Endothelial cell (in vitro differentiated cells): ENCODE results near the gene CCDC3. TPM values are rescaled to one million over a fixed set of nuclear protein-coding genes. Genes with fewer than 3 reads are reported as not detected.

Experiments used
- DNase-seq: peaks from one replicate; pipeline ENCODE4 v3.0.0; 2021; ENCODE audit warnings: low spot score
- H3K27ac Mint-ChIP-seq: one replicate; pipeline ENCODE4 v1.8.0; 2021; ENCODE audit warnings: mixed read lengths, inconsistent platforms; ENCODE audit not compliant: unreplicated experiment
- H3K27me3 Mint-ChIP-seq: one replicate; pipeline ENCODE4 v1.8.0; 2021; ENCODE audit warnings: mild to moderate bottlenecking, moderate library complexity, mixed read lengths, inconsistent platforms; ENCODE audit not compliant: unreplicated experiment
- H3K36me3 Mint-ChIP-seq: one replicate; pipeline ENCODE4 v1.8.0; 2021; ENCODE audit warnings: mild to moderate bottlenecking, low read depth, mixed read lengths, inconsistent platforms; ENCODE audit not compliant: unreplicated experiment
- H3K4me1 Mint-ChIP-seq: one replicate; pipeline ENCODE4 v1.8.0; 2021; ENCODE audit warnings: mild to moderate bottlenecking, mixed read lengths, inconsistent platforms; ENCODE audit not compliant: unreplicated experiment
- H3K4me3 Mint-ChIP-seq: one replicate; pipeline ENCODE4 v1.8.0; 2021; ENCODE audit warnings: mild to moderate bottlenecking, mixed read lengths, inconsistent platforms; ENCODE audit not compliant: unreplicated experiment
- H3K9me3 Mint-ChIP-seq: one replicate; pipeline ENCODE4 v1.8.0; 2021; ENCODE audit warnings: mixed read lengths, inconsistent platforms; ENCODE audit not compliant: unreplicated experiment
- CTCF ChIP-seq: fragments of 200-600 bp; sonication (generic); IDR thresholded peaks from one replicate; pipeline ENCODE4 v1.5.0; 2021; ENCODE audit warnings: antibody characterized with exemption; ENCODE audit not compliant: unreplicated experiment
- total RNA-seq: library from RNA; stranded (reverse); fragmentation: NEBNext Ultra II Directional; extraction: Animal tissue kit (Norgen Biotek cat#: 25700); gene quantifications from one replicate; pipeline ENCODE4 v1.2.1, GENCODE V29; 2021; ENCODE audit not compliant: unreplicated experiment

The CCDC3 gene
- total RNA-seq, 1 donor from 2014 or later: 26.1 TPM

GRCh38 chr10:12898271-12898670, 103.2 kb downstream of the CCDC3 start:
- Mint-ChIP-seq H3K36me3 (peaks cover 8% of the 10 kb centered on the region), H3K4me3 (no peak overlapping the region), H3K27ac (no peak overlapping the region), H3K9me3 (peaks cover 3% of the 10 kb centered on the region), H3K4me1 (no peaks in the 10 kb centered on the region), H3K27me3 (peaks cover 1% of the 10 kb centered on the region)
- TF ChIP-seq CTCF: no peak
- DNase-seq: no peak

- Mint-ChIP-seq H3K4me3 (no peak overlapping the region), H3K36me3 (peaks cover 8% of the 10 kb centered on the region), H3K27ac (no peak overlapping the region), H3K4me1 (no peaks in the 10 kb centered on the region), H3K9me3 (peaks cover 3% of the 10 kb centered on the region), H3K27me3 (no peaks in the 10 kb centered on the region)
- no peak for TF ChIP-seq CTCF
- no peak for DNase-seq
Observed at GRCh38 chr10:12897278-12897677, 104.2 kb downstream of the CCDC3 start.

- no peak for TF ChIP-seq CTCF
- Mint-ChIP-seq H3K27me3 (no peaks in the 10 kb centered on the region), H3K9me3 (peaks cover 3% of the 10 kb centered on the region), H3K4me3 (no peak overlapping the region), H3K4me1 (no peaks in the 10 kb centered on the region), H3K36me3 (peaks cover 8% of the 10 kb centered on the region), H3K27ac (no peak overlapping the region)
- no peak for DNase-seq
Observed at GRCh38 chr10:12896251-12896650, 105.3 kb downstream of the CCDC3 start.

GRCh38 chr10:12892924-12893323, 108.6 kb downstream of the CCDC3 start:
- no peaks in the 10 kb centered on the region for H3K4me1 Mint-ChIP-seq
- DNase-seq: no peak
- TF ChIP-seq CTCF: no peak
- H3K9me3 Mint-ChIP-seq: peaks cover 3% of the 10 kb centered on the region
- H3K4me3 Mint-ChIP-seq: no peak overlapping the region
- H3K27me3 Mint-ChIP-seq: no peaks in the 10 kb centered on the region
- H3K27ac Mint-ChIP-seq: no peak overlapping the region
- peaks cover 8% of the 10 kb centered on the region for H3K36me3 Mint-ChIP-seq

- H3K36me3 Mint-ChIP-seq: peaks cover 8% of the 10 kb centered on the region
- H3K27ac Mint-ChIP-seq: no peak overlapping the region
- no peak for TF ChIP-seq CTCF
- no peak overlapping the region for H3K4me3 Mint-ChIP-seq
- peaks cover 3% of the 10 kb centered on the region for H3K9me3 Mint-ChIP-seq
- H3K4me1 Mint-ChIP-seq: no peaks in the 10 kb centered on the region
- H3K27me3 Mint-ChIP-seq: no peaks in the 10 kb centered on the region
- DNase-seq: no peak
Observed at GRCh38 chr10:12890958-12891357, 110.6 kb downstream of the CCDC3 start.
